ENCODE data around the gene MON1A.

DNA sequence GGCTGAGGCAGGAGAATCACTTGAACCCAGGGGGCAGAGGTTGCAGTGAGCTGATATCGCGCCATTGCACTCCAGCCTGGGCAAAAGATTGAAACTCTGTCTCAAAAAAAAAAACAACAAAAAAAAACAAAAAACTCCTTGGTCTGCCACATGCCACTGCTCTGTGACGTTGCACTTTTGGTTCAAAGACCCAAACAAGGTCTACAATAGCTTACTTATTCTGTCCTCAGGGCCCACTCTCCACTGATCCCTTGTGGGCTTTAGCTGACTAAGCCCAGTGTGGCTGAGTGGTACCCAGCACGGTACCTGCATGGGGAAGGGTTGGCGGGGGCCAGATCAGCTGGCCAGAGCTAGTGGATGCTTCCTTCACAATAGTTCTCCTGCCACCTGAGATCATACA, 1.8 kb downstream of the MON1A start:
- TF ChIP-seq CTCF (conservative IDR thresholded peaks at IDR 0.05 in 1 of 2, IDR thresholded peaks at IDR 0.05 in 1 of 2; ENCODE audit: extremely low read depth in 1 of 2, insufficient read depth in 1 of 2, low read depth in 1 of 2, low read length in 2 of 2) (no peak), EZH2 (IDR thresholded peaks at IDR 0.05; ENCODE audit: borderline replicate concordance, low read length) (no peak)

Data from mammary epithelial cell (primary cell).